ENCODE data around the gene PPP2R5E. TPM values are rescaled to one million over a fixed set of nuclear protein-coding genes. Genes with fewer than 3 reads are reported as not detected.

PPP2R5E gene
- total RNA-seq, 2 experiments from 2014 or later: 45.4 to 48.1 TPM

DNA sequence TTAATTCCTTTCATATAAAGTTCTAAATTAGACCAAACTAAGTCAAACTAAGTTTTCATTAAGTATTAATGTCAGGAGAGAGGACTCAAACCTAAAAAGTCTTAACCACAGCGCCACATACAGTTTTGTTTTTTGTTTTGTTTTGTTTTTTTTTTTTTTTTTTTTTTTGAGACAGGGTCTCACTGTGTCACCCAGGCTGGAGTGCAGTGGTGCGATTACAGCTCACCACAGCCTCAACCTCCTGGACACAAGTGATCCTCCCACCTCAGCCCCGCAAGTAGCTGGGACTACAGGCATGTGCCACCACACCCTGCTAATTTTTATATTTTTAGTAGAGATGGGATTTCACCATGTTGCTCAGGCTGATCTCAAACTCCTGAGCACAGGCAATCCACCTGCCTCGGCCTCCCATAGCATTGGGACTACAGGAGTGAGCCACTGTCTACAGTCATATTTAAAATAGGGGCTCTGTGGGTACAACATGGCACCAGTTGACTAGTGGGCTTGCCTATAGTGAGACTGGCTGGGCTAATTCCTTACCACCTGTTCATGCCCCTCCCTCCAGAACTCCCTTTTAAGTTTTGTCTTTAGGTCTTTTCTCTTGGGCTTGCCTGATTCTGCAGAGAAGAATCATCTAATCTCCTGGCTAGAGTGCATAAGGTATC lies 110.2 kb downstream of the PPP2R5E start:
- ATAC-seq (no peak), DNase-seq (no peak)
- Mint-ChIP-seq H3K4me1 (peaks cover 43% of the 10 kb centered on the region), H3K4me3 (no peak overlapping the region), H3K36me3 (peaks cover 1% of the 10 kb centered on the region), H3K9me3 (ENCODE audit: low read depth) (no peaks in the 10 kb centered on the region), H3K27ac (no peak overlapping the region), H3K27me3 (no peaks in the 10 kb centered on the region)
- CTCF ChIA-PET: interaction anchor here (0.6 to 0.7 kb wide), 2 partner anchors 12 to 104 kb away, joined by 3 read pairs; no protein-coding TSS in a partner anchor

GRCh38 chr14:63432228-63432627 lies 110.9 kb downstream of the PPP2R5E start:
- Mint-ChIP-seq H3K4me1 (peaks cover 35% of the 10 kb centered on the region), H3K27ac (no peak overlapping the region), H3K27me3 (no peaks in the 10 kb centered on the region), H3K9me3 (ENCODE audit: low read depth) (no peaks in the 10 kb centered on the region), H3K4me3 (no peak overlapping the region), H3K36me3 (peaks cover 1% of the 10 kb centered on the region)
- no peak for ATAC-seq
- no peak for DNase-seq
- CTCF ChIA-PET: interaction anchor here (0.7 kb wide), 2 partner anchors 11 to 13 kb away, joined by 3 read pairs; no protein-coding TSS in a partner anchor

DNA sequence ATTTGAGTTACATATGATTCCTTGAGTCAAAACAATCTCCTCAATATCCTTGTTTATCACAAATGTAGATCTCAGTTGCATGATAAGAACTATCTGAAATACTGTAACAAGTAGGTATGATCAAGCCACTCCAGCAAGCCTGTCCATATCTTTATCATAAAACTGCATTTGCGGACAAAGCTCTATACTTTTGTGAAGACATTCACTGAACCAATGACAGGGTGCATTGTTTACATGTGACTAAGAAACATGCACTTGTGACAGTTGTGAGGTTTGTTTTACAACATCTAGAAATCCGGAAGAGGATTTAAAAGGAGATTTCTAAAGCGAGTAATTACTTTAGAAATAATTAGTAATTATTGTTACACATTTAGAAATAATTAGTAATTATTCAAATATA lies 111.7 kb downstream of the PPP2R5E start:
- Mint-ChIP-seq H3K27ac (no peak overlapping the region), H3K36me3 (peaks cover 1% of the 10 kb centered on the region), H3K27me3 (no peaks in the 10 kb centered on the region), H3K4me1 (peaks cover 27% of the 10 kb centered on the region), H3K4me3 (no peak overlapping the region), H3K9me3 (ENCODE audit: low read depth) (no peaks in the 10 kb centered on the region)
- ATAC-seq: no peak
- DNase-seq: no peak
- CTCF ChIA-PET: interaction anchor here (0.7 kb wide), 1 partner anchor 10 kb away, joined by 3 read pairs; no protein-coding TSS in a partner anchor

GRCh38 chr14:63428486-63428885 lies 114.7 kb downstream of the PPP2R5E start:
- no peak overlapping the region for H3K27ac Mint-ChIP-seq
- H3K4me3 Mint-ChIP-seq: no peak overlapping the region
- CTCF ChIA-PET: interaction anchor here (1.4 kb wide), 1 partner anchor 10 kb away, joined by 3 read pairs; no protein-coding TSS in a partner anchor
- DNase-seq: no peak
- peaks cover 12% of the 10 kb centered on the region for H3K4me1 Mint-ChIP-seq
- no peak for ATAC-seq
- H3K36me3 Mint-ChIP-seq: peaks cover 3% of the 10 kb centered on the region
- no peaks in the 10 kb centered on the region for H3K27me3 Mint-ChIP-seq
- H3K9me3 Mint-ChIP-seq (ENCODE audit: low read depth): no peaks in the 10 kb centered on the region

DNA sequence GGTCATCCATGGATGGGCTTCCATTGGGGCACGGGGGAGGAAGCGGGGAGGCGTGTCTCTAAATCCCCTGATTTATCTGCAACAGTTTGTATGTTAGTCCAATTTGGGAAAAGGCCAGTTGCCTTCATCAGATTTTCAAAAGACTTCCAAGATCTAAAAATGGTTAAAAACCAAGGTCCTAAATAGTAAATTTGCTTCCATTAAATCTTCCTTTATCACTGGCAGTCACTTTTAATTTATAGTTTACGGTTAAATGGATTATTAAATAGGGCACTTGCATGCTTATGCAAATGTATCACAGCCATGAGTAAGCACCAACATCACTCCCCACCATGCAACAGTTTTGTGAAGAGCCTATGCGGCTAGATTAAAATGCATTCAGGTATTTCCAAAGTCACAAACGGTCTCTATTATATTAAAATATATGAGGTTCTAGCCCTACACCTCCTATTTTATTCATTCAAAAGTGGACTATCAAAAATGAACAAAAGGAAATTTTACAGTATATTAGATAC lies 116.3 kb downstream of the PPP2R5E start:
- H3K36me3 Mint-ChIP-seq: peaks cover 3% of the 10 kb centered on the region
- H3K9me3 Mint-ChIP-seq (ENCODE audit: low read depth): no peaks in the 10 kb centered on the region
- H3K27ac Mint-ChIP-seq: no peak overlapping the region
- no peaks in the 10 kb centered on the region for H3K27me3 Mint-ChIP-seq
- DNase-seq (no peak), ATAC-seq (no peak)
- peaks cover 3% of the 10 kb centered on the region for H3K4me1 Mint-ChIP-seq
- H3K4me3 Mint-ChIP-seq: no peak overlapping the region
- CTCF ChIA-PET: interaction anchor here (1.1 kb wide), 1 partner anchor 72 kb away, joined by 3 read pairs; no protein-coding TSS in a partner anchor

- H3K4me1 Mint-ChIP-seq: no peaks in the 10 kb centered on the region
- H3K27me3 Mint-ChIP-seq: no peaks in the 10 kb centered on the region
- peaks cover 25% of the 10 kb centered on the region for H3K36me3 Mint-ChIP-seq
- CTCF ChIA-PET: no interaction called here
- no peak for DNase-seq
- no peak for ATAC-seq
- no peak overlapping the region for H3K4me3 Mint-ChIP-seq
- no peak overlapping the region for H3K27ac Mint-ChIP-seq
- no peaks in the 10 kb centered on the region for H3K9me3 Mint-ChIP-seq (ENCODE audit: low read depth)
Observed at GRCh38 chr14:63423889-63424288, 119.3 kb downstream of the PPP2R5E start.

DNA sequence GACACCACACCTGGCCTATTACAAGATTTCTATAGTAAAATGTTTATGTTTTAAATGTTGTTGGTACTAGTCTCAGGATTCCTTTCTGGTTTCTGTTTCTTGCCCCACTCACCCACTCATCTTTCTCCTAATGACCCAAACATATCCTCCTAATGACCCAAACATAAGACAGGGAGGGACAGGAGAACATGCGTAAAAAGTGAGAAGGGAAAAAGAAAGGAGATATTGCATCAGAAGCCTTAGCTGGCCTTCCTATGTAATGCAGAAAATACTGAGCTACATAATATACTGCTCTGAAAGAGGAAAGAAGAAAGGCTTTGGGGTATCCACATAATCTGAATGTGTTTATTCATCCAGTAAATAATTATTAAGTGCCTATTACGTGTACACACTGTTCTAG lies 119.8 kb downstream of the PPP2R5E start:
- H3K27me3 Mint-ChIP-seq: no peaks in the 10 kb centered on the region
- no peak for DNase-seq
- H3K9me3 Mint-ChIP-seq (ENCODE audit: low read depth): no peaks in the 10 kb centered on the region
- CTCF ChIA-PET: no interaction called here
- H3K4me1 Mint-ChIP-seq: no peaks in the 10 kb centered on the region
- no peak overlapping the region for H3K4me3 Mint-ChIP-seq
- ATAC-seq: no peak
- H3K27ac Mint-ChIP-seq: no peak overlapping the region
- H3K36me3 Mint-ChIP-seq: peaks cover 25% of the 10 kb centered on the region

DNA sequence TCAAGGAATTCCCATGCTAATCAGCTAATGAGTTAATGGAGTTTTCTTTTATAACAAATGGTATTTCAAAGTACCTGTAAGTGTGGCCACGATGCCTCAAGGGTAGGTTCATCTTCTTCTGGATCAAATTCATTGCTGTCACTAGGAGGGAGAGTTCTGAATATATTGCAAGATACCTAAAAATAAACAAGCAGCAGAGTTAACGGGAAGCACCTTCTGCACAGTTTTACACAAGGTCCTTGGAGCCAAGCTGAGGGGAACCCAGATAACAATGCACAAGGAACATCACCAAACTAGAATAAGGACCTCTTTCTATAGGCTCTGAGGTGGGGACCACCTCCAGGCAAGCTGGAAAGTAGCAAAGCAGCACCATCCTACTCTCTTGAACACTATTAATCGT lies 121.3 kb downstream of the PPP2R5E start:
- ATAC-seq (no peak), DNase-seq (no peak)
- Mint-ChIP-seq H3K27ac (no peak overlapping the region), H3K36me3 (peaks cover 25% of the 10 kb centered on the region), H3K9me3 (ENCODE audit: low read depth) (no peaks in the 10 kb centered on the region), H3K4me3 (no peak overlapping the region), H3K27me3 (no peaks in the 10 kb centered on the region), H3K4me1 (no peaks in the 10 kb centered on the region)
- CTCF ChIA-PET: interaction anchor here (1.2 kb wide), 1 partner anchor 10 kb away, joined by 3 read pairs; no protein-coding TSS in a partner anchor

DNA sequence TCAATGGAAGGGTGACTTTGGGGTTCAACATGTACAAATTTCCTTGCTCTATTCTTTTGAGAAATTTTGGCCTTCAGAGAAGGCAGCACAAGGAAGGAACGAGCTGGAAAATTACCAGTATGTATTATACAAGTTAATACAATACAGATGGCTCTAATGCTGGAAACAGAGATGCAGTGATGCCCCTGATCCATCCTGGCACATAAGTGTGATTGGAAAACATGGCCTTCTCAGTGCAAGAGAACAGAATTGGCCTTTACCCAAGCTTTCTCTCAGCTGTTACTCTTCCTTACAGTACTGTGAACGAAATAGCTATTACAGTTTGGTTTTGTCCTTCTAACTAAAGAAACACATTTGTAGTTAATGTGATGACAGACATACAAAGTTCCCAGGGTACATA lies 122.0 kb downstream of the PPP2R5E start:
- Mint-ChIP-seq H3K4me1 (no peaks in the 10 kb centered on the region), H3K36me3 (peaks cover 26% of the 10 kb centered on the region), H3K9me3 (ENCODE audit: low read depth) (no peaks in the 10 kb centered on the region), H3K27ac (no peak overlapping the region), H3K27me3 (no peaks in the 10 kb centered on the region), H3K4me3 (no peak overlapping the region)
- ATAC-seq: no peak
- no peak for DNase-seq
- CTCF ChIA-PET: interaction anchor here (1.2 to 1.4 kb wide), 2 partner anchors 11 to 32 kb away, joined by 3 to 4 read pairs; no protein-coding TSS in a partner anchor

DNA sequence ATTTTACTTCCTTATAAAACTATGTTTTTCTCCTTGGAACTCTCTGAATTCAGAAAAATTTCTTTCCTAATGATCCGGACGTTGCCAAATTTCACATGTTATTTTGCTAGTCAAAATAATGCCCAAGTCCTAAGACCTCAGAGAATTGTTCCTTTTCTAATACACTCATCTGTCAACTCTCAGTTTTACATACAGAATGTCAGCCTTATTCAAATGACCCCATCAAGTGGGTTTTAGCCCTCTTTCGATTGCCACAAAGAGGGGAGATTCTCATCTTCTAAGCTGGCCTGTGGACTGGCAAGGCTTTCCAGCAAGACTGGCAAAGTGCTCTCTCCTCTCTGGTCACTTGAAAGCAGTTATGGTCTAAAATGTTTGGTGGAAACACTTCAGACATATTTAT lies 125.2 kb downstream of the PPP2R5E start:
- no peaks in the 10 kb centered on the region for H3K27me3 Mint-ChIP-seq
- H3K4me3 Mint-ChIP-seq: no peak overlapping the region
- H3K36me3 Mint-ChIP-seq: peaks cover 31% of the 10 kb centered on the region
- H3K4me1 Mint-ChIP-seq: no peaks in the 10 kb centered on the region
- CTCF ChIA-PET: no interaction called here
- no peak for ATAC-seq
- no peak for DNase-seq
- H3K27ac Mint-ChIP-seq: no peak overlapping the region
- H3K9me3 Mint-ChIP-seq (ENCODE audit: low read depth): no peaks in the 10 kb centered on the region

- Mint-ChIP-seq H3K4me3 (no peak overlapping the region), H3K36me3 (peaks cover 18% of the 10 kb centered on the region), H3K27me3 (no peaks in the 10 kb centered on the region), H3K27ac (no peak overlapping the region), H3K4me1 (no peaks in the 10 kb centered on the region), H3K9me3 (ENCODE audit: low read depth) (no peaks in the 10 kb centered on the region)
- ATAC-seq (no peak), DNase-seq (no peak)
- CTCF ChIA-PET: no interaction called here
Observed at GRCh38 chr14:63413009-63413408, 130.2 kb downstream of the PPP2R5E start.

DNA sequence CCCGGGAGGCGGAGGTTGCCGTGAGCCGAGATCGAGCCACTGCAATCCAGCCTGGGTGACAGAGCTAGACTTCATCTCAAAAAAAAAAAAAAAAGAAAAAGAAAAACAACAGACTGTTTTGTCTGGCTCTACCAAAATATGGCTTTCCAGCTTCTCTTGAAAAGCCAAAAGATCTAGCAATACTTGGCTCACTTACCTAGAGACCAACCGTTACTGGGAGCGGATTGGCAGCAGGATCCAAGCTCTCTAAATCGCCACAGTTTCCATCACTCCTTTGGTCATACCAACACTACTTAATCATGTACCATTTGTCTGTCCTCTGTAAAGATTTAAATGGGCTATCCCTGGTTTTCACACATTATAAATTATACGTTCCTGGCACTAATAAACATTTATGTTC lies 136.8 kb downstream of the PPP2R5E start:
- DNase-seq (no peak), ATAC-seq (no peak)
- CTCF ChIA-PET: no interaction called here
- Mint-ChIP-seq H3K27ac (no peak overlapping the region), H3K36me3 (peaks cover 12% of the 10 kb centered on the region), H3K27me3 (no peaks in the 10 kb centered on the region), H3K4me3 (no peak overlapping the region), H3K9me3 (ENCODE audit: low read depth) (no peaks in the 10 kb centered on the region), H3K4me1 (peaks cover 5% of the 10 kb centered on the region)

DNA sequence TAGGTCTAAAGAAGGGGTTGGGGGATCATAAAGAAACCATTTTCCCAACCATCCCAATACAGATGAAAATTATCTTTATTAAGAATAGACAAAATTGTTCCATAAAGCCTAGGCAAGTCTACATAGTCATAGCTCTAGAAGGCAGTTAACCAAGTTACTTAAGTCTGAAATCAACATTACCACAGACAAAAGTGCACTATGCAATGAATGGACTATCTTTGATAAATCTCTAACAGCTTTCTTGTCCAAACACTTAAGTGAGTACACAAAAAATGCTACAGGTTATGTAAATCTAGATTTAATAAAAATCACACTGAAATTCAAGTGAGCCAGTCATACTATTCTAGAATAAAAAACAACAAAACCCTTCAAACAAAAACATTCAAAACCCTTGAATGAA lies 137.5 kb downstream of the PPP2R5E start:
- Mint-ChIP-seq H3K4me3 (no peak overlapping the region), H3K4me1 (peaks cover 5% of the 10 kb centered on the region), H3K9me3 (ENCODE audit: low read depth) (no peaks in the 10 kb centered on the region), H3K36me3 (peaks cover 12% of the 10 kb centered on the region), H3K27ac (no peak overlapping the region), H3K27me3 (no peaks in the 10 kb centered on the region)
- no peak for ATAC-seq
- no peak for DNase-seq
- CTCF ChIA-PET: no interaction called here

- ATAC-seq (no peak), DNase-seq (no peak)
- no peak overlapping the region for H3K4me3 Mint-ChIP-seq
- H3K4me1 Mint-ChIP-seq: peaks cover 5% of the 10 kb centered on the region
- peaks cover 13% of the 10 kb centered on the region for H3K36me3 Mint-ChIP-seq
- CTCF ChIA-PET: interaction anchor here (0.7 kb wide), 1 partner anchor 65 kb away, joined by 3 read pairs; no protein-coding TSS in a partner anchor
- H3K9me3 Mint-ChIP-seq (ENCODE audit: low read depth): no peaks in the 10 kb centered on the region
- H3K27me3 Mint-ChIP-seq: no peaks in the 10 kb centered on the region
- H3K27ac Mint-ChIP-seq: no peak overlapping the region
Observed at GRCh38 chr14:63404906-63405305, 138.3 kb downstream of the PPP2R5E start.

Data from activated CD8-positive, alpha-beta memory T cell treated with anti-CD3 and anti-CD28 coated beads, Interleukin-2, amount 10 ng/mL, durations not matched to agents 7 days and 5 days (primary cell).